ENCODE data around the gene MYO15A. TPM values are rescaled to one million over a fixed set of nuclear protein-coding genes. Genes with fewer than 3 reads are reported as not detected.

The MYO15A gene
- total and polyA plus RNA-seq, 2 of the 4 experiments (the other 2 are of a cell fraction): 0.18 to 1.1 TPM

- Histone ChIP-seq H3K4ac (ENCODE audit: low read depth, low read length) (no peak overlapping the region), H2AFZ (replicated peaks; ENCODE audit: low read length, poor library complexity) (no peak overlapping the region), H3K9me3 (ENCODE audit: control insufficient read depth, insufficient read depth, low read length) (no peaks in the 10 kb centered on the region), H3K56ac (ENCODE audit: extremely low read depth, insufficient read depth, low read length) (no peak overlapping the region), H3K14ac (replicated peaks; ENCODE audit: low read depth, low read length) (no peak overlapping the region), H3K4me1 (ENCODE audit: control insufficient read depth, insufficient read depth, low read length) (peaks cover 5% of the 10 kb centered on the region; the same call in 1 of the 2 replicates), H2BK20ac (ENCODE audit: low read depth, low read length) (no peak overlapping the region), H2AK5ac (ENCODE audit: low read depth, low read length) (no peak overlapping the region), H2AK9ac (replicated peaks; ENCODE audit: low read depth, low read length, poor library complexity) (no peak overlapping the region), H2BK5ac (ENCODE audit: low read depth, low read length, poor library complexity, severe bottlenecking) (no peak overlapping the region), H3K4me2 (ENCODE audit: low read depth, low read length) (no peak overlapping the region), H3K18ac (ENCODE audit: low read depth, low read length) (no peak overlapping the region), H3K9me1 (ENCODE audit: insufficient read depth, low read length) (peaks cover 18% of the 10 kb centered on the region), H4K20me1 (ENCODE audit: insufficient read depth, low read length) (no peaks in the 10 kb centered on the region), H4K91ac (ENCODE audit: insufficient read depth, low read depth, low read length) (no peak overlapping the region), H3K79me1 (ENCODE audit: low read depth in 1 of 2, low read length in 2 of 2) (no peaks in the 10 kb centered on the region), H3K27me3 (ENCODE audit: control insufficient read depth, insufficient read depth, low read length) (peaks cover 2% of the 10 kb centered on the region; the same call in 1 of the 2 replicates), H2BK15ac (ENCODE audit: low read depth, low read length) (no peak overlapping the region), H3K4me3 (ENCODE audit: insufficient read depth, low read depth, low read length) (no peak overlapping the region), H4K8ac (ENCODE audit: low read depth in 2 of 2, low read length in 2 of 2) (no peak overlapping the region), H3K36me3 (ENCODE audit: control insufficient read depth, insufficient read depth, low read length) (no peaks in the 10 kb centered on the region), H3K27ac (ENCODE audit: insufficient read depth, low read length) (no peak overlapping the region), H3K23ac (ENCODE audit: low read depth, low read length) (no peak overlapping the region), H4K5ac (ENCODE audit: low read depth, low read length) (no peak overlapping the region), H2BK120ac (ENCODE audit: low read depth, low read length) (no peak overlapping the region), H3K9ac (ENCODE audit: low read depth, low read length) (no peak overlapping the region)
- intact Hi-C loops (cut with micrococcal nuclease): no loop called here
- no CpG with 5 or more reads among the region's 14 CpGs for WGBS, 2 experiments (ENCODE audit: extremely low coverage in 2 of 2, insufficient read length in 1 of 2)
- ATAC-seq (ENCODE audit: low read depth) (no peak), DNase-seq (no peak)
- TF ChIP-seq FOS (IDR thresholded peaks at IDR 0.05; ENCODE audit: low read depth, low read length) (no peak), RFX5 (IDR thresholded peaks at IDR 0.05; ENCODE audit: low read depth, low read length) (no peak), CEBPB (IDR thresholded peaks at IDR 0.05; ENCODE audit: low read depth, low read length) (no peak), ELK1 (IDR thresholded peaks at IDR 0.05; ENCODE audit: borderline replicate concordance, low read depth, low read length) (no peak), POLR2A (IDR thresholded peaks at IDR 0.05; ENCODE audit: low read depth, low read length) (no peak), MAFK (IDR thresholded peaks at IDR 0.05; ENCODE audit: low read depth, low read length) (no peak), MXI1 (IDR thresholded peaks at IDR 0.05; ENCODE audit: borderline replicate concordance, low read depth, low read length) (no peak), SMC3 (IDR thresholded peaks at IDR 0.05; ENCODE audit: low read depth, low read length) (no peak), RCOR1 (IDR thresholded peaks at IDR 0.05; ENCODE audit: insufficient replicate concordance, low read length) (no peak), CHD1 (IDR thresholded peaks at IDR 0.05; ENCODE audit: low read depth, low read length) (no peak), MAZ (IDR thresholded peaks at IDR 0.05; ENCODE audit: borderline replicate concordance, low read depth, low read length) (no peak), NFE2L2 (IDR thresholded peaks at IDR 0.05; ENCODE audit: low read depth, low read length) (no peak), BHLHE40 (IDR thresholded peaks at IDR 0.05; ENCODE audit: low read depth, low read length) (no peak), RAD21 (IDR thresholded peaks at IDR 0.05; ENCODE audit: low read length) (no peak)
- TF ChIP-seq, protein P1, sequence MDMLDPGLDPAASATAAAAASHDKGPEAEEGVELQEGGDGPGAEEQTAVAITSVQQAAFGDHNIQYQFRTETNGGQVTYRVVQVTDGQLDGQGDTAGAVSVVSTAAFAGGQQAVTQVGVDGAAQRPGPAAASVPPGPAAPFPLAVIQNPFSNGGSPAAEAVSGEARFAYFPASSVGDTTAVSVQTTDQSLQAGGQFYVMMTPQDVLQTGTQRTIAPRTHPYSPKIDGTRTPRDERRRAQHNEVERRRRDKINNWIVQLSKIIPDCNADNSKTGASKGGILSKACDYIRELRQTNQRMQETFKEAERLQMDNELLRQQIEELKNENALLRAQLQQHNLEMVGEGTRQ (IDR thresholded peaks at IDR 0.05; ENCODE audit: low read depth, low read length): no peak
- TF ChIP-seq, protein P2, sequence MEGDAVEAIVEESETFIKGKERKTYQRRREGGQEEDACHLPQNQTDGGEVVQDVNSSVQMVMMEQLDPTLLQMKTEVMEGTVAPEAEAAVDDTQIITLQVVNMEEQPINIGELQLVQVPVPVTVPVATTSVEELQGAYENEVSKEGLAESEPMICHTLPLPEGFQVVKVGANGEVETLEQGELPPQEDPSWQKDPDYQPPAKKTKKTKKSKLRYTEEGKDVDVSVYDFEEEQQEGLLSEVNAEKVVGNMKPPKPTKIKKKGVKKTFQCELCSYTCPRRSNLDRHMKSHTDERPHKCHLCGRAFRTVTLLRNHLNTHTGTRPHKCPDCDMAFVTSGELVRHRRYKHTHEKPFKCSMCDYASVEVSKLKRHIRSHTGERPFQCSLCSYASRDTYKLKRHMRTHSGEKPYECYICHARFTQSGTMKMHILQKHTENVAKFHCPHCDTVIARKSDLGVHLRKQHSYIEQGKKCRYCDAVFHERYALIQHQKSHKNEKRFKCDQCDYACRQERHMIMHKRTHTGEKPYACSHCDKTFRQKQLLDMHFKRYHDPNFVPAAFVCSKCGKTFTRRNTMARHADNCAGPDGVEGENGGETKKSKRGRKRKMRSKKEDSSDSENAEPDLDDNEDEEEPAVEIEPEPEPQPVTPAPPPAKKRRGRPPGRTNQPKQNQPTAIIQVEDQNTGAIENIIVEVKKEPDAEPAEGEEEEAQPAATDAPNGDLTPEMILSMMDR (conservative IDR thresholded peaks at IDR 0.05; ENCODE audit: low read depth, low read length): no peak
- no TSS peak for BruUV-seq (replicated peaks)
- ChIA-PET CTCF (no interaction called here), POLR2A (ENCODE audit: unreplicated experiment) (no interaction called here)
- dilution Hi-C loops (cut with HindIII; ENCODE audit: low sequenced_read_pairs, unreplicated experiment): no loop called here
- in situ Hi-C loops (cut with MboI; ENCODE audit: low sequenced_read_pairs): no loop called here
These were observed 46.6 kb downstream of the MYO15A start for GRCh38 chr17:18155179-18155578.
